ENCODE results near the gene CERS4.

- TF ChIP-seq JUND (IDR thresholded peaks at IDR 0.05) (no peak), CTCF (IDR thresholded peaks at IDR 0.05) (no peak), MAX (IDR thresholded peaks at IDR 0.05; ENCODE audit: low read depth) (no peak), EZH2phosphoT487 (IDR thresholded peaks at IDR 0.05; ENCODE audit: borderline replicate concordance, low read depth) (no peak), RFX5 (IDR thresholded peaks at IDR 0.05; ENCODE audit: low read length) (no peak), EP300 (IDR thresholded peaks at IDR 0.05; ENCODE audit: borderline replicate concordance in 1 of 2, low read depth in 1 of 2, low read length in 1 of 2) (no peak), RAD21 (IDR thresholded peaks at IDR 0.05; ENCODE audit: low read length) (no peak), ELF1 (IDR thresholded peaks at IDR 0.05) (no peak)
Observed at GRCh38 chr19:8269724-8270123, 60.6 kb downstream of the CERS4 start.
